ENCODE results near the gene BEND3. TPM values are rescaled to one million over a fixed set of nuclear protein-coding genes. Genes with fewer than 3 reads are reported as not detected.

Gene BEND3
- total RNA-seq, 4 donors from 2014 or later: 0.83 to 2.4 (median 1.6) TPM

- H3K4me1 ChIP-seq: peaks cover 0 to 8% (median 6%) of the 10 kb centered on the region in 4 donors
- no peaks in the 10 kb centered on the region for H3K9me3 ChIP-seq
- no peaks in the 10 kb centered on the region for H3K36me3 ChIP-seq
- H3K27ac ChIP-seq (replicated peaks in 1 of 4): no peak overlapping the region
- H3K4me3 ChIP-seq: no peak overlapping the region
- intact Hi-C loops (cut with DNase I): no loop called here
- no peak for DNase-seq (ENCODE audit: extremely low spot score)
- TF ChIP-seq EP300 (IDR thresholded peaks at IDR 0.05) (no peak), POLR2A (IDR thresholded peaks at IDR 0.05; ENCODE audit: low read depth) (no peak), POLR2AphosphoS5 (IDR thresholded peaks at IDR 0.05) (no peak), CTCF (IDR thresholded peaks at IDR 0.05) (no peak)
- peaks cover 0 to 18% (median 0%) of the 10 kb centered on the region in 4 donors for H3K27me3 ChIP-seq
- 89% methylated on average over 6 of the region's 6 CpGs for WGBS
These were observed 54.6 kb downstream of the BEND3 start for GRCh38 chr6:107060704-107061103.

GRCh38 chr6:107059606-107060005 lies 55.7 kb downstream of the BEND3 start:
- H3K36me3 ChIP-seq: no peaks in the 10 kb centered on the region
- TF ChIP-seq CTCF (IDR thresholded peaks at IDR 0.05) (no peak), POLR2AphosphoS5 (IDR thresholded peaks at IDR 0.05) (no peak), EP300 (IDR thresholded peaks at IDR 0.05) (no peak), POLR2A (IDR thresholded peaks at IDR 0.05; ENCODE audit: low read depth) (no peak)
- DNase-seq (ENCODE audit: extremely low spot score): no peak
- 91% methylated on average over 4 of the region's 4 CpGs for WGBS
- no peaks in the 10 kb centered on the region for H3K9me3 ChIP-seq
- no peak overlapping the region for H3K27ac ChIP-seq (replicated peaks in 1 of 4)
- peaks cover 0 to 18% (median 0%) of the 10 kb centered on the region in 4 donors for H3K27me3 ChIP-seq
- no peak overlapping the region for H3K4me3 ChIP-seq
- peaks cover 0 to 3% (median 2%) of the 10 kb centered on the region in 4 donors for H3K4me1 ChIP-seq
- intact Hi-C loops (cut with DNase I): no loop called here

- intact Hi-C loops (cut with DNase I): no loop called here
- Histone ChIP-seq H3K9me3 (no peaks in the 10 kb centered on the region), H3K36me3 (no peaks in the 10 kb centered on the region), H3K27me3 (peaks cover 0 to 9% (median 0%) of the 10 kb centered on the region in 4 donors), H3K4me1 (no peaks in the 10 kb centered on the region), H3K27ac (replicated peaks in 1 of 4) (no peak overlapping the region), H3K4me3 (no peak overlapping the region)
- DNase-seq (ENCODE audit: extremely low spot score): no peak
- 99% methylated on average over 2 of the region's 2 CpGs for WGBS
- no peak for TF ChIP-seq POLR2A (IDR thresholded peaks at IDR 0.05; ENCODE audit: low read depth)
- TF ChIP-seq EP300 (IDR thresholded peaks at IDR 0.05): no peak
- no peak for TF ChIP-seq CTCF (IDR thresholded peaks at IDR 0.05)
- no peak for TF ChIP-seq POLR2AphosphoS5 (IDR thresholded peaks at IDR 0.05)
These were observed 57.6 kb downstream of the BEND3 start for GRCh38 chr6:107057679-107058078.

- DNase-seq (ENCODE audit: extremely low spot score): no peak
- peaks cover 1 to 5% (median 4%) of the 10 kb centered on the region in 4 donors for H3K36me3 ChIP-seq
- H3K9me3 ChIP-seq: no peaks in the 10 kb centered on the region
- 72% methylated on average over 2 of the region's 2 CpGs for WGBS
- H3K4me3 ChIP-seq: no peak overlapping the region
- H3K27ac ChIP-seq (replicated peaks in 1 of 4): no peak overlapping the region
- intact Hi-C loops (cut with DNase I): no loop called here
- H3K4me1 ChIP-seq: no peaks in the 10 kb centered on the region
- peaks cover 0 to 5% (median 0%) of the 10 kb centered on the region in 4 donors for H3K27me3 ChIP-seq
- no peak for TF ChIP-seq CTCF (IDR thresholded peaks at IDR 0.05)
- TF ChIP-seq POLR2A (IDR thresholded peaks at IDR 0.05; ENCODE audit: low read depth): no peak
- TF ChIP-seq POLR2AphosphoS5 (IDR thresholded peaks at IDR 0.05): no peak
- no peak for TF ChIP-seq EP300 (IDR thresholded peaks at IDR 0.05)
These were observed 58.5 kb downstream of the BEND3 start for GRCh38 chr6:107056796-107057195.

- DNase-seq (ENCODE audit: extremely low spot score): no peak
- Histone ChIP-seq H3K36me3 (peaks cover 9 to 80% (median 48%) of the 10 kb centered on the region in 4 donors), H3K4me1 (peaks cover 0 to 4% (median 0%) of the 10 kb centered on the region in 4 donors), H3K27me3 (no peaks in the 10 kb centered on the region), H3K27ac (replicated peaks in 1 of 4) (no peak overlapping the region), H3K9me3 (no peaks in the 10 kb centered on the region), H3K4me3 (no peak overlapping the region)
- 100% methylated on average over 7 of the region's 7 CpGs for WGBS
- intact Hi-C loops (cut with DNase I): no loop called here
- TF ChIP-seq CTCF (IDR thresholded peaks at IDR 0.05) (no peak), EP300 (IDR thresholded peaks at IDR 0.05) (no peak), POLR2A (IDR thresholded peaks at IDR 0.05; ENCODE audit: low read depth) (no peak), POLR2AphosphoS5 (IDR thresholded peaks at IDR 0.05) (no peak)
These were observed 67.5 kb downstream of the BEND3 start for GRCh38 chr6:107047807-107048206.

All from esophagus muscularis mucosa (tissue), 4 donors.